Subcutaneous adipose tissue (tissue), 4 donors: ENCODE data around the gene FBXO30. TPM values are rescaled to one million over a fixed set of nuclear protein-coding genes. Genes with fewer than 3 reads are reported as not detected.

Experiments
- total RNA-seq, 4 donors: library from RNA; depleted of rRNA; stranded (reverse); fragments of >200 nt; gene quantifications; one replicate each; pipeline ENCODE4 v1.1.0, GENCODE V29; 2016
- TF ChIP-seq, protein P1 (sequence below): fragments of 450-650 bp; IDR thresholded peaks from one replicate; pipeline ENCODE4 v1.5.1; 2016; ENCODE audit warnings: low read depth, mild to moderate bottlenecking, control low read depth, antibody characterized with exemption, moderate library complexity

Gene FBXO30
- total RNA-seq, 4 donors from 2014 or later = 7.5 to 13.9 (median 9.8) TPM

- TF ChIP-seq, protein P1, sequence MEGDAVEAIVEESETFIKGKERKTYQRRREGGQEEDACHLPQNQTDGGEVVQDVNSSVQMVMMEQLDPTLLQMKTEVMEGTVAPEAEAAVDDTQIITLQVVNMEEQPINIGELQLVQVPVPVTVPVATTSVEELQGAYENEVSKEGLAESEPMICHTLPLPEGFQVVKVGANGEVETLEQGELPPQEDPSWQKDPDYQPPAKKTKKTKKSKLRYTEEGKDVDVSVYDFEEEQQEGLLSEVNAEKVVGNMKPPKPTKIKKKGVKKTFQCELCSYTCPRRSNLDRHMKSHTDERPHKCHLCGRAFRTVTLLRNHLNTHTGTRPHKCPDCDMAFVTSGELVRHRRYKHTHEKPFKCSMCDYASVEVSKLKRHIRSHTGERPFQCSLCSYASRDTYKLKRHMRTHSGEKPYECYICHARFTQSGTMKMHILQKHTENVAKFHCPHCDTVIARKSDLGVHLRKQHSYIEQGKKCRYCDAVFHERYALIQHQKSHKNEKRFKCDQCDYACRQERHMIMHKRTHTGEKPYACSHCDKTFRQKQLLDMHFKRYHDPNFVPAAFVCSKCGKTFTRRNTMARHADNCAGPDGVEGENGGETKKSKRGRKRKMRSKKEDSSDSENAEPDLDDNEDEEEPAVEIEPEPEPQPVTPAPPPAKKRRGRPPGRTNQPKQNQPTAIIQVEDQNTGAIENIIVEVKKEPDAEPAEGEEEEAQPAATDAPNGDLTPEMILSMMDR = no peak
These were observed 29.9 kb downstream of the FBXO30 start for GRCh38 chr6:145784683-145785082.

- TF ChIP-seq, protein P1 = no peak
These were observed 30.8 kb downstream of the FBXO30 start for GRCh38 chr6:145783796-145784195.

DNA sequence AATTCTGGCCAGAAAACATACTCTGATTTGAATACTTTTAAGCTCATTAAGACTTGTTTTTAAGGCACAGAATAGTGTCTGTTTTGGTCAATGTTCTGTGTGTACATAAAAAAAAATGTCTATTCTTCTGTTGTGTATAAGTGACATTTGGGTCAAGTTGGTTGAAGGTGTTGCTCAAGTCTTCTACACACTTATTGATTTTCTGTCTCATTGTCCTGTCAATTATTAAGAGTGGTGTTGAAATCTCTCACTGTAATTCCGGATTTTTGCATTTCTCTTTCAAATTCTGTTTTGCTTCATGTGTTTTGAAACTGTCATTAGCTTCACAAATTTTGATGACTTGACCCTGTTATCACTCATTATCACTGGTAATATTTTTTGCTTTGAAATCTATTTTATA, 41.7 kb downstream of the FBXO30 start:
- TF ChIP-seq, protein P1 = no peak

DNA sequence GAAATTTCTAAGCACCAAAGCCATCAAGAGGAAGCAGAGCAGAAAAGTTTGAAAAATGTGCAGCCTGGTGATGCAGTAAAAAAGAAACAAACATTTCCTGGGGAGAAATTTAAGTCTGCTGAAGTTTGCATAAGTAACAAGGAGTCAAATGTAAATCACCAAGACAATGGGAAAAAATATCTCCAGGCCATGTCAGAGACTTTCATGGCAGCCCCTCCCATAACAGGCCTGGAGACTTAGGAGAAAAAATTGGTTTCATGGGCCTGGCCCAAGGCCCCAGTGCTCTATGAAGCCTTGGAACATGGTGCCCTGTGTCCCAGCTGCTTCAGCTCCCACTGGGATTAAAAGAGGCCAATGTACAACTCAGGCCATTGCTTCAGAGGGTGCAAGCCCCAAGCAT, 49.1 kb downstream of the FBXO30 start:
- TF ChIP-seq, protein P1 = no peak

DNA sequence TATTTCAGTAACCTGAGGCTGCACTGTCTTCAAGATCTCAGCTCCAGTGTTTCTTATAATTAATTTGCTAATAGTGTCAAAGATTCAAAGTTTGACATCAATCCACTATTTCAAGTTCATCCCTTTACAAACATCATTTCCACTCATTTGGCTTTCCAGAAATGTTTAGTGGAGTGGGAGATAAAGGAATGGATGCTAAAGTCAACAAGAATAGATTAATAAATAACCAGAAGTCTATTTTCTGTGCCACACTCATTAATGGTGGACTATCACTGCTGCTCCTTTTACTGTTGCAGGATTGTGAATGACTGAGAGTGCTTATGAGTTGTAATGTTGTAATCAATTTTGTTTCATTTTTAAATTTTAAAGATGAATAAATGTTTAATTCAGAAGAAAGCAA, 50.9 kb downstream of the FBXO30 start:
- TF ChIP-seq, protein P1 = no peak

DNA sequence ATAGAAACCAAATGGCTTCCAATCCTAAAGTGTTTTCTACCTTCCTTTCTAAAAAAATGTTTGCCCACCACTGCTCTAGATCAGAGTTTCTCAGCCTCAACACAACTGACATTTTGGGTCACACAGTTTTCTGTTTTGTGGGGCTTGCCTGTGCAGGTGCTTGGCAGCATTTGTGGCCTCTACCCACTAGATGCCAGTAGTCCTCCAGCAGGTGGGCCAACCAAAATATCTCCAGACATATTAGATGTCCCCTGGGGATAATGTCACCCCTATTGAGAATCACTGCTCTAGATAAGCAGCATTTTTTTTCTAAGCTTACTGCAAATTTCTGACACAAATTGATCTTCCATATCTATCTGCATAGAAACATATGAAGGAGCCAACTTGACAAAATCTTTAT, 53.0 kb downstream of the FBXO30 start:
- TF ChIP-seq, protein P1 = no peak

GRCh38 chr6:145758113-145758512, 56.5 kb downstream of the FBXO30 start:
- TF ChIP-seq, protein P1 = no peak
